HG03439 (cell line): ENCODE measurements around the gene KRT86.
"Not testable (repeated sequence)": the region's sequence is repeated elsewhere in the genome, so short reads cannot be mapped to it uniquely, and the experiment has no call there.

Experiments used
- ATAC-seq: cut with Tn5 transposase; IDR thresholded peaks from one replicate; pipeline ENCODE4 v1.9.1; 2021; ENCODE audit warnings: mild to moderate bottlenecking, moderate library complexity; ENCODE audit not compliant: unreplicated experiment

Gene KRT86

GRCh38 chr12:52267266-52267665 lies 7.2 kb upstream of the KRT86 start:
- ATAC-seq: no peak

- no peak for ATAC-seq
Measured at GRCh38 chr12:52267699-52268098, 6.7 kb upstream of the KRT86 start.

GRCh38 chr12:52268212-52268611 lies 6.2 kb upstream of the KRT86 start:
- no peak for ATAC-seq

GRCh38 chr12:52270541-52271070 lies 3.8 kb upstream of the KRT86 start:
- no peak for ATAC-seq

- ATAC-seq: no peak
Measured at GRCh38 chr12:52271158-52271557, 3.3 kb upstream of the KRT86 start.

GRCh38 chr12:52275686-52276085 lies 1.2 kb downstream of the KRT86 start:
- ATAC-seq: no peak

GRCh38 chr12:52277486-52278245 lies 3.2 kb downstream of the KRT86 start:
- ATAC-seq: no peak

GRCh38 chr12:52278575-52279421 lies 4.4 kb downstream of the KRT86 start:
- ATAC-seq: peak; percentile 66

- ATAC-seq: no peak
Measured at GRCh38 chr12:52279422-52280318, 5.2 kb downstream of the KRT86 start.

- no peak for ATAC-seq
Measured at GRCh38 chr12:52280319-52280795, 5.9 kb downstream of the KRT86 start.

GRCh38 chr12:52280796-52281560 lies 6.5 kb downstream of the KRT86 start:
- no peak for ATAC-seq

- no peak for ATAC-seq
Measured at GRCh38 chr12:52284562-52285171, 10.2 kb downstream of the KRT86 start.

GRCh38 chr12:52285172-52285745 lies 10.8 kb downstream of the KRT86 start:
- no peak for ATAC-seq

GRCh38 chr12:52285851-52286530 lies 11.5 kb downstream of the KRT86 start:
- no peak for ATAC-seq

GRCh38 chr12:52286857-52287785 lies 12.7 kb downstream of the KRT86 start:
- ATAC-seq: not testable (repeated sequence)

- not testable (repeated sequence) for ATAC-seq
Measured at GRCh38 chr12:52287816-52288805, 13.7 kb downstream of the KRT86 start.
